Endothelial cell of umbilical vein (primary cell): Measurements from ENCODE around the gene NAGPA.

Experiments used
- CTCF ChIP-seq, 2 donors: IDR thresholded peaks; 1 replicate in 1 of 2; 2 replicates in 1 of 2; pipeline ENCODE4 v1.5.1; 2011; ENCODE audit warnings: low read length in 2 of 2, mild to moderate bottlenecking in 2 of 2, moderate library complexity in 2 of 2, control low read depth in 1 of 2, inconsistent platforms in 1 of 2, low read depth in 1 of 2; ENCODE audit not compliant: insufficient read depth in 1 of 2; ENCODE audit errors: extremely low read depth in 1 of 2
- EZH2 ChIP-seq: IDR thresholded peaks from 2 replicates; pipeline ENCODE4 v1.6.1; 2012; ENCODE audit warnings: borderline replicate concordance, low read depth, mild to moderate bottlenecking, moderate library complexity, low read length, inconsistent platforms; ENCODE audit not compliant: severe bottlenecking
- FOS ChIP-seq: IDR thresholded peaks from 2 replicates; pipeline ENCODE4 v1.6.1; 2011; ENCODE audit warnings: mild to moderate bottlenecking, low read length, moderate library complexity, borderline replicate concordance; ENCODE audit not compliant: insufficient read depth
- JUN ChIP-seq: IDR thresholded peaks from 2 replicates; pipeline ENCODE4 v1.6.1; 2011; ENCODE audit warnings: borderline replicate concordance, low read depth; ENCODE audit not compliant: insufficient read length, insufficient read depth
- POLR2A ChIP-seq: IDR thresholded peaks from 2 replicates; pipeline ENCODE4 v1.6.1; 2012; ENCODE audit warnings: low read depth, mild to moderate bottlenecking, control low read depth, low read length
- POLR2AphosphoS5 ChIP-seq: IDR thresholded peaks from 2 replicates; pipeline ENCODE4 v1.6.1; 2012; ENCODE audit warnings: low read depth, mild to moderate bottlenecking, control low read depth, low read length, moderate library complexity; ENCODE audit not compliant: insufficient read depth

DNA sequence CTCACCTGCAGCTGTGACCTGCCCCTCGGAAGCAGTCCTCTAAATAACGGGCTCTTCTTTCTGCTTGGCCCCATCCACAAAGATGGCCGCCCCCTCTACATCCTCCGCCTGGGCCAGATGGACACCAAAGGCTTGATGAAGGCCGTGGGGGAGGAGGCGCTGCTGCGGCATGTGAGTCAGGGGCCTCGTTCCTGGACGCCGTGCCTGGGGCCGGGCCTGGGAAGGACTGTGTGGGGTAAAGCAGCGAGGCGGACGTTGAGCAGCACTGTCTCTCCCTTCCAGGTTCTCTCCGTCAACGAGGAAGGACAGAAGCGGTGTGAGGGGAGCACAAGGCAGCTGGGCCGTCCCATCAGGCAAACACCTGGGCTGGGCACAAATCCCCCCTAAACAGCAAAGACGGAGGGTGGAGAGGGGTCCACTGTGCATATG, 33.1 kb downstream of the NAGPA start:
- TF ChIP-seq CTCF (IDR thresholded peaks at IDR 0.05; ENCODE audit: extremely low read depth in 1 of 2, insufficient read depth in 1 of 2, low read depth in 1 of 2, low read length in 2 of 2) (no peak), EZH2 (no peak), POLR2AphosphoS5 (no peak), POLR2A (no peak), JUN (no peak), FOS (no peak)
